HL-60 (cell line): ENCODE results near the gene GJC1.
"Not testable (repeated sequence)": the region's sequence is repeated elsewhere in the genome, so short reads cannot be mapped to it uniquely, and the experiment has no call there.

Experiments used
- DNase-seq, 2 experiments: peaks; one replicate each; pipeline ENCODE4 v3.0.0-alpha.2; 2010 to 2020; ENCODE audit warnings: low read depth in 1 of 2, low spot score in 1 of 2
- H3K27ac ChIP-seq: fragments of 250-450 bp; sonication (Bioruptor Pico); replicated peaks from 2 replicates; pipeline ENCODE4 v1.5.1; 2020; ENCODE audit warnings: mild to moderate bottlenecking, moderate library complexity
- H3K27me3 ChIP-seq: fragments of 250-450 bp; sonication (Bioruptor Pico); 2 replicates; pipeline ENCODE4 v1.5.1; 2021; ENCODE audit warnings: mild to moderate bottlenecking, moderate library complexity; ENCODE audit not compliant: insufficient read depth, poor library complexity, severe bottlenecking
- H3K4me3 ChIP-seq: replicated peaks from 2 replicates; pipeline ENCODE4 v1.5.1; 2011; ENCODE audit warnings: mild to moderate bottlenecking, control low read depth, low read length; ENCODE audit not compliant: insufficient read depth
- CTCF ChIP-seq: IDR thresholded peaks from one replicate; pipeline ENCODE4 v1.5.1; 2011; ENCODE audit warnings: low read length, control low read depth, inconsistent platforms; ENCODE audit not compliant: insufficient read depth
- GABPA ChIP-seq: IDR thresholded peaks from 2 replicates; pipeline ENCODE4 v1.6.1; 2012; ENCODE audit warnings: low read depth
- POLR2AphosphoS5 ChIP-seq: IDR thresholded peaks from 2 replicates; pipeline ENCODE4 v1.6.1; 2012; ENCODE audit warnings: low read depth
- REST ChIP-seq: IDR thresholded peaks from 2 replicates; pipeline ENCODE4 v1.6.1; 2012; ENCODE audit warnings: low read depth; ENCODE audit not compliant: insufficient replicate concordance
- SPI1 ChIP-seq: IDR thresholded peaks from 2 replicates; pipeline ENCODE4 v1.6.1; 2012; ENCODE audit warnings: low read depth, mild to moderate bottlenecking, borderline replicate concordance

The GJC1 gene

DNA sequence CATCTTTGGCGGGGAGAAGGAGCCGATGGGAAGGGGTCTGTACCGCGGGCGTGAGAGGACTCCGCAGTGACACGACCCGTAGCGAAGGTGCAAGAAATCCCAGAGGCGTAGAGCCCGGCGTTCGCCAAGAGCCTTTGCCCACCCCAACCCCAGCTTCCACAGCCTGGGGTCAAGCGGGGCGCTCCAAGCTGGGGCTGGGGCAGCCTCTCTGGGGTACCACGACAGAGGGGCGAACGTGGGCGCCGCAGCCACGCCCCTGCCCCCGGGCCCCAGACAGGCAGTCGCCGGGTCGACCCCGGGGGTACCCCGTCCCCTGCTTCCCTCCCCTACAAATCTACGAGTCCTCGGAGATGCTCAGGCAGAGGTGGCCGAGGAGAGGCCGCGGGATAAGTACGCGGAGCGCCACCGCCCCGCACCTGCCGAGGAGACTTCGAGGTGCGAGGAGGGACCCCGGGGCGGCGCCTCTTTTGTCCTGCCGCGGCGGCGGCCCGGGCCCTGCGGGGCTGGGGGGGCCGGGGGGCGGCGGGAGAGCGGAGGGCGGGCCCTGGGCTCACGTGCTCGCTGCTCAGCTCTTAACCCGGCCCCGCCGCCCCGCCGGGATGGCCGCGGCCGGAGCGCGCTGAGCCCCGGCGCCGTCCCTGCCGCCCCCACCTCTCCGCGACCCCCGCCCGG, 71.5 kb downstream of the GJC1 start, which contains the start of gene ADAM11:
TSS of gene ADAM11 (plus strand) at position 575 of the 672 bp plus-strand sequence. CDS start 212 bp downstream, outside the sequence.
- Histone ChIP-seq H3K27me3 (peaks cover 23% of the 10 kb centered on the region), H3K27ac (no peak within 1 kb of the TSS), H3K4me3 (peak within 1 kb of the TSS; percentile 34)
- DNase-seq, result no peak
- TF ChIP-seq REST, result no peak
- no peak for TF ChIP-seq GABPA
- no peak for TF ChIP-seq CTCF
- TF ChIP-seq SPI1, result no peak
- no peak for TF ChIP-seq POLR2AphosphoS5

- H3K4me3 ChIP-seq, result no peak overlapping the region
- no peak for TF ChIP-seq SPI1
- no peak for TF ChIP-seq GABPA
- TF ChIP-seq POLR2AphosphoS5, result no peak
- TF ChIP-seq REST, result no peak
- TF ChIP-seq CTCF, result no peak
Observed at GRCh38 chr17:44757918-44758413, 72.1 kb downstream of the GJC1 start.

DNA sequence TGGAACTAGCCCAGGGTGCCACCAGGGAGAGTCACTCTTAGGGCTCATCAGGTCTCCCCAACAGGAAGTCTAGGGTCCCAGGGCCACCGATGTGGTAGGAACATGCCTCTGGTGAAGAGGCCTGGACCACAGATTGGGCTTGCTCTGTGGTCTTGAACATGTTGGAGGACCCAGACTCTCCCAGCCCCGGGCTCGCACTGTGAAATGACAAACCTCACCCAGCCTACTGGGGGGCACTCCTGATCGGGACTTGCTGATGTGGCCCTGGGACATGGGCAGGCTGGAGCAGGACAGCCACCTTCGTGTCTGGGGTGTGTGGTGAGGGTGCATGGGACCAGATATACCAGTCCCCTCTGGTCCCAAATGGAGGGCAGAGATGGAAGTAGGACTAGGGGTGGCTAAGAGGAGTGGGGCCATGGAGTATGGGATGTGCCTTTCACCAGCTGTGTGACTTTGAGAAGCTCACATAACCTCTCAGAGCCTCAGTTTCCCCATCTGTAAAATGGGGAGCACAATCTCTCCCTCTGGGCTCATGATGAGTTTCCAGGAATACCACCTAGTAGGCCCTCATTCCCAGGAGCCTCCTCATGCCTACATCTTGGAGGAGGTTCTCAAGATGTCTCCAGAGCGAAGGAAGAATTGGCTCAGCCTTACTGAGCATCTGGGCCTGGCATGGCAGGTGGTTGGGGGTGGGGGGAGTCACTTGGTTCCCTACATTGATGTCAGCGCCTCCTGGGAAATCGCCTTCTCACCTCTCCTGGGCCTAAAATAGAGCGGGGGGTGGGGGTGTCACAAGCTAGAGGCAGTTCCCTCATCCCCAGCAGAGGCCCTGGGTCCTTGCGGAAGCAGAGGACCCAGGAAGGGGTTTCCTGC, 72.8 kb downstream of the GJC1 start:
- Histone ChIP-seq H3K27me3 (peaks cover 23% of the 10 kb centered on the region), H3K27ac (no peak overlapping the region), H3K4me3 (no peak overlapping the region)
- TF ChIP-seq REST, result no peak
- DNase-seq, result no peak

More at GRCh38 chr17:44757918-44758413, 72.1 kb downstream of the GJC1 start:
- no peak for DNase-seq
- Histone ChIP-seq H3K27ac (no peak overlapping the region), H3K27me3 (peaks cover 23% of the 10 kb centered on the region)

DNA sequence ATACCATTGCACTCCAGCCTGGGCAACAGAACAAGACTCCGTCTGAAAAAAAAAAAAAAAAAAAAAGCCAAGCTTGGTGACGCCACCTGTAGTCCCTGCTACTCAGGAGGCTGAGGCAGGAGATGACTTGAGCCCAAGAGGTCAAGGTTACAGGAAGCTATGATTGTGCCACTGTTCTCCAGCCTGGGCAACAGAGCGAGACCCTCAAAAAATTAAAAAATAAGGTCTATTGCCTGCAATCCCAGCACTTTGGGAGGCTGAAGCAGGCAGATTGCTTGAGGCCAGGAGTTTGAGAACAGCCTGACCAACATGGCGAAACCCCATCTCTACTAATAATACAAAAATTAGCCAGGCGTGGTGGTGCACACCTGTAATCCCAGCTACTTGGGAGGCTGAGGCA, 74.9 kb downstream of the GJC1 start:
- H3K27ac ChIP-seq, H3K4me3 ChIP-seq, DNase-seq: not testable (repeated sequence)
- H3K27me3 ChIP-seq, result peaks cover 22% of the 10 kb centered on the region
